ENCODE data around the gene SH2B2. TPM values are rescaled to one million over a fixed set of nuclear protein-coding genes. Genes with fewer than 3 reads are reported as not detected.

Gene SH2B2
- 3.1 and 7.1 TPM in 2 replicates for total RNA-seq

GRCh38 chr7:102286237-102287110 lies at the start of gene SH2B2:
TSS of gene SH2B2 (plus strand) at chr7:102286868. CDS start at chr7:102300551, 13,683 bp downstream.

DNA sequence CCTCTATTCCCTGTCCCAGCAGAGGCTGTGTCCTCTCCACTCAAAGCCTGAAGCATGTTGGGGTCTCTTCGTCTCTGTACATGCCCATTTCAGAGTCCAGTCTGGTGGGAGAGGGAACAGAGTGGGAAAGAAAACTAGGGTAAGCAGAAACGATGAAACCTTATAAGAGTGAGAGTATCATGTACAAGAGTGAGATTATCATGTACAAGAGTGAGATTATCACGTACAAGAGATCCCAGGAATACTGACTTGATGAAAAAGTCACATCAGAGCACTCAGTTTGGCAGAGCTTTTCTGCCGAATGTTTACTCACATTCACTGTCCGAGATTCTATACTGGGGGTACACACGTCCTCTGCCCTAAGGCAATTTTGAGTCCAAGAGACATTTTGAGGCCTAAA lies 69.7 kb downstream of the SH2B2 start, which contains the start of gene SPDYE6:
SPDYE6 (minus strand) TSS at position 101 of the 400 bp plus-strand sequence. CDS start 421 bp downstream, outside the sequence.

Other genes starting within 250 kb of the SH2B2 start
- gene SPDYE6, start 69.6 kb downstream of the SH2B2 start, total RNA-seq, result not detected in 2 replicates
- gene PRKRIP1, start 109.5 kb downstream of the SH2B2 start, total RNA-seq, result 13.9 and 21.3 TPM in 2 replicates
- gene ORAI2, start 146.7 kb downstream of the SH2B2 start, total RNA-seq, result 85.9 and 102 TPM in 2 replicates
- gene ALKBH4, start 178.0 kb downstream of the SH2B2 start, total RNA-seq, result 10.1 and 10.6 TPM in 2 replicates
- gene LRWD1, start 178.1 kb downstream of the SH2B2 start, total RNA-seq, result 18.8 and 26.1 TPM in 2 replicates
- gene POLR2J, start 192.1 kb downstream of the SH2B2 start, total RNA-seq, result 16.3 and 22.2 TPM in 2 replicates
- 7.7 and 10.0 TPM in 2 replicates for gene RASA4B, start 230.9 kb downstream of the SH2B2 start, total RNA-seq

Measured in smooth muscle cell of the pulmonary artery (primary cell).